ENCODE data around the gene TAS1R3. TPM values are rescaled to one million over a fixed set of nuclear protein-coding genes. Genes with fewer than 3 reads are reported as not detected.

TAS1R3 gene
- total RNA-seq, 1 donor from 2014 or later: 0.50 TPM

DNA sequence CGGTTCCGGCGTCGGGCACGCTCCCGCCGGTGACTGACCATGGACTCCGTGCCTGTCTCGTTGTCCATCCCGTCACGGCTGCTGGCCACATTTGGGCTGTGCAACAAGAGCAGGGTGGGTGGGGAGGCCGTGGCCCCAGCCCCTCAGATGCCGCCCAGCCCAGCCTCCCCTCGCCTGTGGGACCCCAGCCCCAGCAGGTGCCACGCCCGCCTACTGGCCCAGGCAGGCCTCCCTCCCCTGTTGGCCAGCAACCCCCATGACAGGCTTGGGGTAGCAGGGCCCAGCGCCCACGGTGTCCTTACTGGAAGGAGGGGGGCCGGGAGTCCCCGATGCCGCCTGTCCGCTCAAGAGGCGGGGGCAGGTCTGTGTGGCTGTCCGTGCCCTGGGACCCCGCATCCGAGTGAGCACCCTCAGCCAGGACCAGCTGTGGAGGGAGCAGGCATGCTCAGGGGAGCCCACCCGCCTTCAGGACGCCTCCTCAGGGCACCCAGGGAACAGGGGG lies 11.0 kb downstream of the TAS1R3 start:
- no peak overlapping the region for H3K4me3 ChIP-seq (ENCODE audit: insufficient read depth, low read depth, low read length)
- H3K9ac ChIP-seq (ENCODE audit: low read length): no peak overlapping the region
- H3K4me2 ChIP-seq (ENCODE audit: low read length): no peak overlapping the region
- Mint-ChIP-seq H3K4me1 (ENCODE audit: low read depth, unreplicated experiment) (peaks cover 8% of the 10 kb centered on the region), H3K9me3 (ENCODE audit: unreplicated experiment) (no peaks in the 10 kb centered on the region), H3K4me3 (ENCODE audit: unreplicated experiment) (no peak overlapping the region), H3K27ac (ENCODE audit: unreplicated experiment) (no peak overlapping the region), H3K36me3 (ENCODE audit: low read depth, unreplicated experiment) (no peaks in the 10 kb centered on the region), H3K27me3 (ENCODE audit: low read depth, unreplicated experiment) (no peaks in the 10 kb centered on the region)
- FAIRE-seq (no peak), DNase-seq (ENCODE audit: low read depth) (no peak)
- H4K20me1 ChIP-seq (ENCODE audit: insufficient read depth, low read length): peaks cover 71% of the 10 kb centered on the region
- H2AFZ ChIP-seq (ENCODE audit: low read depth, low read length): no peak overlapping the region
- peaks cover 8% of the 10 kb centered on the region for H3K36me3 ChIP-seq (ENCODE audit: insufficient read depth, low read length)
- no peak overlapping the region for H3K27ac ChIP-seq (ENCODE audit: low read depth, low read length)
- H3K4me1 ChIP-seq (ENCODE audit: insufficient read depth, low read length): peaks cover 34% of the 10 kb centered on the region
- TF ChIP-seq CTCF (IDR thresholded peaks at IDR 0.05; ENCODE audit: insufficient read depth, low read depth, low read length) (no peak), EZH2 (IDR thresholded peaks at IDR 0.05; ENCODE audit: insufficient read depth, low read length) (no peak)
- H3K27me3 ChIP-seq (ENCODE audit: insufficient read depth, low read length): no peaks in the 10 kb centered on the region
- H3K79me2 ChIP-seq (ENCODE audit: insufficient read depth, low read length): peaks cover 61% of the 10 kb centered on the region
- no peaks in the 10 kb centered on the region for H3K9me3 ChIP-seq (ENCODE audit: insufficient read depth, low read depth, low read length)

DNA sequence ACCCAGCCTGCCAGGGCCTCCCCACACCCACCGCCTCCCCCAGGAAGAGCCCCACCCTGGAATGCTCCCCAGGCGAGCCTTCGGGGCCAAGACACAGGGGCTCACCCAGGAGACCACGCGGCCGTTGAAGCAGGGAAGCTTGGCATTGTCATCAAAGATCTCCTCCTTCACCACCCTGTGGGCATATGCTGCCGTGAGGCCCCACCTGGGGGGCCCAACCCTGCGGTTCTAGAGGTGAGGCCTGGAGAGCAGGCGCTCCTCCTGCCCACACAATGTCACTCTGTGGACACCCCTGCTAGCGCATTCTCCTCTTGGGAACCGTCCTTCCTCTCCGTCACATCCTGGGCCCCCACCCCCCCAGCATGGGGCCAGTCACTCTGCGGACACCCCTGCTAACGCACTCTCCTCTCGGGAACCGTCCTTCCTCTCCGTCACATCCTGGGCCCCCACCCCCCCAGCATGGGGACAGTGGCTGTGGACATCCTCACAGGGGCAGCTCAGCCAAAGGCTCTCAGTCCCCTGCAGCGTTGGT lies 11.6 kb downstream of the TAS1R3 start:
- H4K20me1 ChIP-seq (ENCODE audit: insufficient read depth, low read length): peaks cover 73% of the 10 kb centered on the region
- H3K79me2 ChIP-seq (ENCODE audit: insufficient read depth, low read length): peaks cover 67% of the 10 kb centered on the region
- no peak overlapping the region for H3K4me3 ChIP-seq (ENCODE audit: insufficient read depth, low read depth, low read length)
- Mint-ChIP-seq H3K9me3 (ENCODE audit: unreplicated experiment) (no peaks in the 10 kb centered on the region), H3K27me3 (ENCODE audit: low read depth, unreplicated experiment) (no peaks in the 10 kb centered on the region), H3K4me3 (ENCODE audit: unreplicated experiment) (no peak overlapping the region), H3K36me3 (ENCODE audit: low read depth, unreplicated experiment) (no peaks in the 10 kb centered on the region), H3K27ac (ENCODE audit: unreplicated experiment) (peak overlapping the region; percentile 34), H3K4me1 (ENCODE audit: low read depth, unreplicated experiment) (peaks cover 12% of the 10 kb centered on the region)
- H3K36me3 ChIP-seq (ENCODE audit: insufficient read depth, low read length): peaks cover 8% of the 10 kb centered on the region
- FAIRE-seq (no peak), DNase-seq (ENCODE audit: low read depth) (no peak)
- no peak overlapping the region for H3K9ac ChIP-seq (ENCODE audit: low read length)
- no peaks in the 10 kb centered on the region for H3K27me3 ChIP-seq (ENCODE audit: insufficient read depth, low read length)
- no peak overlapping the region for H2AFZ ChIP-seq (ENCODE audit: low read depth, low read length)
- H3K27ac ChIP-seq (ENCODE audit: low read depth, low read length): no peak overlapping the region
- H3K9me3 ChIP-seq (ENCODE audit: insufficient read depth, low read depth, low read length): no peaks in the 10 kb centered on the region
- H3K4me2 ChIP-seq (ENCODE audit: low read length): no peak overlapping the region
- peaks cover 39% of the 10 kb centered on the region for H3K4me1 ChIP-seq (ENCODE audit: insufficient read depth, low read length)
- TF ChIP-seq EZH2 (IDR thresholded peaks at IDR 0.05; ENCODE audit: insufficient read depth, low read length): no peak
- TF ChIP-seq CTCF (IDR thresholded peaks at IDR 0.05; ENCODE audit: insufficient read depth, low read depth, low read length): no peak

- H3K79me2 ChIP-seq (ENCODE audit: insufficient read depth, low read length): peaks cover 79% of the 10 kb centered on the region
- H3K4me3 ChIP-seq (ENCODE audit: insufficient read depth, low read depth, low read length): no peak overlapping the region
- H3K4me2 ChIP-seq (ENCODE audit: low read length): no peak overlapping the region
- no peaks in the 10 kb centered on the region for H3K27me3 Mint-ChIP-seq (ENCODE audit: low read depth, unreplicated experiment)
- no peak overlapping the region for H3K27ac Mint-ChIP-seq (ENCODE audit: unreplicated experiment)
- peaks cover 12% of the 10 kb centered on the region for H3K4me1 Mint-ChIP-seq (ENCODE audit: low read depth, unreplicated experiment)
- H3K36me3 ChIP-seq (ENCODE audit: insufficient read depth, low read length): peaks cover 8% of the 10 kb centered on the region
- H3K9me3 Mint-ChIP-seq (ENCODE audit: unreplicated experiment): no peaks in the 10 kb centered on the region
- H3K27ac ChIP-seq (ENCODE audit: low read depth, low read length): peak overlapping the region; percentile 19
- H3K9me3 ChIP-seq (ENCODE audit: insufficient read depth, low read depth, low read length): no peaks in the 10 kb centered on the region
- no peaks in the 10 kb centered on the region for H3K27me3 ChIP-seq (ENCODE audit: insufficient read depth, low read length)
- FAIRE-seq (no peak), DNase-seq (ENCODE audit: low read depth) (no peak)
- TF ChIP-seq EZH2 (IDR thresholded peaks at IDR 0.05; ENCODE audit: insufficient read depth, low read length) (no peak), CTCF (IDR thresholded peaks at IDR 0.05; ENCODE audit: insufficient read depth, low read depth, low read length) (no peak)
- no peak overlapping the region for H3K9ac ChIP-seq (ENCODE audit: low read length)
- peaks cover 81% of the 10 kb centered on the region for H4K20me1 ChIP-seq (ENCODE audit: insufficient read depth, low read length)
- no peak overlapping the region for H3K4me3 Mint-ChIP-seq (ENCODE audit: unreplicated experiment)
- peaks cover 46% of the 10 kb centered on the region for H3K4me1 ChIP-seq (ENCODE audit: insufficient read depth, low read length)
- no peak overlapping the region for H2AFZ ChIP-seq (ENCODE audit: low read depth, low read length)
- H3K36me3 Mint-ChIP-seq (ENCODE audit: low read depth, unreplicated experiment): no peaks in the 10 kb centered on the region
These were observed 12.8 kb downstream of the TAS1R3 start for GRCh38 chr1:1343811-1344421.

All from astrocyte (in vitro differentiated cells and primary cell).